SK-N-SH (cell line): ENCODE data around the gene HASPIN. TPM values are rescaled to one million over a fixed set of nuclear protein-coding genes. Genes with fewer than 3 reads are reported as not detected.

Source experiments
- CTCF ChIA-PET: fragments of 300-600, 350-600 bp; formaldehyde crosslinking; extraction: SDS; loops from one replicate; lab custom pipeline; 2021; lab: Yijun Ruan, JAX
- POLR2A ChIA-PET: fragments of 350-600 bp; sonication (Branson Sonifier 250); formaldehyde crosslinking; extraction: SDS; loops from one replicate; lab custom pipeline; 2020; ENCODE audit warnings: antibody characterized with exemption, inconsistent platforms; lab: Yijun Ruan, JAX
- DNase-seq: peaks from one replicate; pipeline ENCODE4 v3.0.0; 2012
- H2AFZ ChIP-seq: fragments of 200-600 bp; sonication (generic); 2 replicates; pipeline ENCODE4 v1.8.1; 2016; ENCODE audit warnings: antibody characterized with exemption, mild to moderate bottlenecking, low read depth
- H3F3A ChIP-seq: fragments of 200-600 bp; sonication (generic); replicated peaks from 2 replicates; pipeline ENCODE3; 2016; ENCODE audit warnings: antibody characterized with exemption, mild to moderate bottlenecking; ENCODE audit not compliant: insufficient read depth
- H3K27ac ChIP-seq, 2 experiments: fragments of 200-500 bp in 1 of 2; fragments of 200-600 bp in 1 of 2; sonication (Bioruptor generic) in 1 of 2; sonication (generic), shearing (Covaris generic) in 1 of 2; 2 replicates each; pipeline versions ENCODE4 v1.5.1 to v1.6.1; 2014 to 2016; ENCODE audit warnings: low read depth in 2 of 2, inconsistent platforms in 1 of 2, low read length in 1 of 2, mild to moderate bottlenecking in 1 of 2, mixed read lengths in 1 of 2
- H3K27me3 ChIP-seq: fragments of 200-600 bp; sonication (generic), shearing (Covaris generic); 2 replicates; pipeline ENCODE4 v1.6.1; 2016; ENCODE audit warnings: mixed run types; ENCODE audit not compliant: insufficient read depth
- H3K36me3 ChIP-seq, 2 experiments: fragments of 200-500 bp in 1 of 2; fragments of 200-600 bp in 1 of 2; sonication (Bioruptor generic) in 1 of 2; sonication (generic) in 1 of 2; replicated peaks in 1 of 2; 2 replicates each; pipeline versions ENCODE3 to v1.5.1; 2014 to 2016; ENCODE audit warnings: low read length in 1 of 2, mild to moderate bottlenecking in 1 of 2; ENCODE audit not compliant: insufficient read depth in 2 of 2, control insufficient read depth in 1 of 2
- H3K4me1 ChIP-seq, 2 experiments: fragments of 200-500 bp in 1 of 2; fragments of 200-600 bp in 1 of 2; sonication (Bioruptor generic) in 1 of 2; sonication (generic), shearing (Covaris generic) in 1 of 2; 2 replicates each; pipeline versions ENCODE4 v1.5.1 to v1.6.1; 2014 to 2016; ENCODE audit warnings: low read depth in 1 of 2, low read length in 1 of 2, mixed run types in 1 of 2; ENCODE audit not compliant: insufficient read depth in 2 of 2, control insufficient read depth in 1 of 2
- H3K4me2 ChIP-seq: fragments of 200-600 bp; sonication (generic), shearing (Covaris generic); 2 replicates; pipeline ENCODE4 v1.6.1; 2017; ENCODE audit warnings: mixed run types
- H3K4me3 ChIP-seq, 2 experiments: fragments of 200-500 bp in 1 of 2; fragments of 200-600 bp in 1 of 2; sonication (Bioruptor generic) in 1 of 2; sonication (generic), shearing (Covaris generic) in 1 of 2; 2 replicates each; pipeline versions ENCODE4 v1.5.1 to v1.8.1; 2014 to 2016; ENCODE audit warnings: low read depth in 2 of 2, inconsistent platforms in 1 of 2, low read length in 1 of 2, mild to moderate bottlenecking in 1 of 2, mixed read lengths in 1 of 2, moderate library complexity in 1 of 2
- H3K79me2 ChIP-seq: fragments of 200-600 bp; sonication (generic); 2 replicates; pipeline ENCODE4 v1.8.1; 2017; ENCODE audit warnings: mild to moderate bottlenecking; ENCODE audit not compliant: insufficient read depth
- H3K9ac ChIP-seq: fragments of 200-600 bp; sonication (generic); 2 replicates; pipeline ENCODE4 v1.6.1; 2017; ENCODE audit warnings: mixed run types
- H3K9me2 ChIP-seq: fragments of 200-600 bp; sonication (generic); 2 replicates; pipeline ENCODE4 v1.6.1; 2017; ENCODE audit warnings: mixed run types
- H3K9me3 ChIP-seq: fragments of 200-600 bp; sonication (generic); 2 replicates; pipeline ENCODE4 v1.6.1; 2017; ENCODE audit warnings: mixed run types, mild to moderate bottlenecking, moderate library complexity
- H4K20me1 ChIP-seq: fragments of 200-600 bp; sonication (generic); 2 replicates; pipeline ENCODE4 v1.6.1; 2017; ENCODE audit warnings: mild to moderate bottlenecking, mixed run types; ENCODE audit not compliant: insufficient read depth
- CHD2 ChIP-seq: fragments of 150-350 bp; IDR thresholded peaks from 2 replicates; pipeline ENCODE4 v1.6.1; 2018; ENCODE audit warnings: low read length; ENCODE audit not compliant: partially characterized antibody
- ELF1 ChIP-seq: IDR thresholded peaks from 2 replicates; pipeline ENCODE4 v1.4.0; 2012
- EP300 ChIP-seq, 2 experiments: IDR thresholded peaks; 2 replicates each; pipeline versions ENCODE4 v1.4.0 to v1.6.1; 2012; ENCODE audit warnings: borderline replicate concordance in 1 of 2, low read depth in 1 of 2, low read length in 1 of 2
- EZH2phosphoT487 ChIP-seq: fragments of 200-600 bp; sonication (generic); IDR thresholded peaks from 2 replicates; pipeline ENCODE4 v1.6.1; 2017; ENCODE audit warnings: low read depth, mixed run types, mild to moderate bottlenecking, antibody characterized with exemption, moderate library complexity, borderline replicate concordance
- FOSL2 ChIP-seq: IDR thresholded peaks from 2 replicates; pipeline ENCODE4 v1.4.0; 2012; ENCODE audit warnings: low read depth, mild to moderate bottlenecking, moderate library complexity, borderline replicate concordance
- FOXJ3 ChIP-seq: sonication (generic); formaldehyde crosslinking; IDR thresholded peaks from 2 replicates; pipeline ENCODE4 v1.5.1; 2020; ENCODE audit warnings: mild to moderate bottlenecking, missing genetic modification reagents
- FOXM1 ChIP-seq: IDR thresholded peaks from 2 replicates; pipeline ENCODE4 v1.4.0; 2012; ENCODE audit warnings: low read depth, mild to moderate bottlenecking
- GABPA ChIP-seq: IDR thresholded peaks from 2 replicates; pipeline ENCODE4 v1.4.0; 2012; ENCODE audit warnings: low read depth, mild to moderate bottlenecking
- GATA2 ChIP-seq: sonication (generic); formaldehyde crosslinking; IDR thresholded peaks from 2 replicates; pipeline ENCODE4 v1.5.0; 2020; ENCODE audit warnings: mild to moderate bottlenecking, missing genetic modification reagents
- JUND ChIP-seq: IDR thresholded peaks from 2 replicates; pipeline ENCODE4 v1.4.0; 2012
- MXI1 ChIP-seq: IDR thresholded peaks from 2 replicates; pipeline ENCODE4 v1.6.1; 2012; ENCODE audit warnings: mild to moderate bottlenecking, low read depth, low read length, improper control_type of control experiment
- POLR2AphosphoS5 ChIP-seq: IDR thresholded peaks from 2 replicates; pipeline ENCODE4 v1.6.1; 2012; ENCODE audit warnings: low read depth, low read length
- RAD21 ChIP-seq: IDR thresholded peaks from 2 replicates; pipeline ENCODE4 v1.6.1; 2012; ENCODE audit warnings: mild to moderate bottlenecking, low read length
- RFX5 ChIP-seq: IDR thresholded peaks from 2 replicates; pipeline ENCODE4 v1.6.1; 2012; ENCODE audit warnings: mild to moderate bottlenecking, improper control_type of control experiment, low read length
- SIN3A ChIP-seq: IDR thresholded peaks from 2 replicates; pipeline ENCODE4 v1.6.1; 2012; ENCODE audit warnings: low read depth, mild to moderate bottlenecking, low read length, moderate library complexity, borderline replicate concordance
- TAF1 ChIP-seq: IDR thresholded peaks from 2 replicates; pipeline ENCODE4 v1.6.1; 2012; ENCODE audit warnings: low read depth, mild to moderate bottlenecking, low read length, moderate library complexity, borderline replicate concordance
- TCF12 ChIP-seq: IDR thresholded peaks from 2 replicates; pipeline ENCODE4 v1.4.0; 2012
- YY1 ChIP-seq: IDR thresholded peaks from 2 replicates; pipeline ENCODE4 v1.4.0; 2012; ENCODE audit warnings: low read depth, mild to moderate bottlenecking
- WGBS: methylation state at CpG from one replicate; pipeline ENCODE4 v1.1.6; 2017; ENCODE audit warnings: low lambda C conversion rate; 5-methylcytosine and 5-hydroxymethylcytosine counted together
- polyA plus RNA-seq, 3 experiments: library from polyadenylated mRNA; depleted of rRNA; stranded (reverse); fragments of >200 nt; gene quantifications; 2 replicates each; pipeline ENCODE4 v1.2.3, GENCODE V29; 2012
- TF ChIP-seq, protein P1 (sequence below): IDR thresholded peaks from 2 replicates; pipeline ENCODE4 v1.4.0; 2012; ENCODE audit warnings: low read depth, borderline replicate concordance
- TF ChIP-seq, protein P2 (sequence below): fragments of 150-350 bp; IDR thresholded peaks from 2 replicates; pipeline ENCODE4 v1.6.1; 2017; ENCODE audit warnings: antibody characterized with exemption, low read length, low read depth, borderline replicate concordance
- TF ChIP-seq, protein P3 (sequence below): IDR thresholded peaks from 2 replicates; pipeline ENCODE4 v1.4.0; 2012; ENCODE audit warnings: low read depth
- TF ChIP-seq, protein P4 (sequence below): fragments of 200-600 bp; sonication (generic); IDR thresholded peaks from 2 replicates; pipeline ENCODE4 v1.6.1; 2017; ENCODE audit warnings: antibody characterized with exemption, mild to moderate bottlenecking, moderate library complexity
- TF ChIP-seq, protein P5 (sequence below): IDR thresholded peaks from 2 replicates; pipeline ENCODE4 v1.4.0; 2012; ENCODE audit warnings: low read depth, borderline replicate concordance

Gene HASPIN
- polyA plus RNA-seq, 1 of the 3 experiments (the other 2 are of a cell fraction), result 1.4 TPM

DNA sequence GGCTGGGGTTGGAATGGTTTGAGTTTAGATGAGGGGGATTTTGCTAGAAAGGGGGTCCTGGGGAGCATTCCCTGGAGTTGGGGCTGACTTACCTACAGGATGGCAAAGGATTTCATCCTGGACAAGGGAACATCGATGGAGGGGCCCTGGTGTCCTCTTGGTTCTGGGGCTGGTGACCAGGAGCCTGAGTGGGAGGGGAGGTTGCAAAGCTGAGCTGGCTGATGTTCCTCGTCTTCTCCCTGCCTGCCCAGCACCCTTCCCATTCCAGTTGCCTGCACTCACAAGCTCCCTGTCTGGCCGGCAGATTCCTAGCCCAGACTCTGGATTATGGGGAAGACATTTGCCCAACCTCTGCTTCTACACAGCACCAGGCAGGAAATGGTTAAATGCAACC, 40.1 kb downstream of the HASPIN start:
- Histone ChIP-seq H3K79me2 (no peaks in the 10 kb centered on the region), H4K20me1 (no peaks in the 10 kb centered on the region), H2AFZ (no peak overlapping the region), H3K27me3 (no peaks in the 10 kb centered on the region), H3K9me2 (no peaks in the 10 kb centered on the region), H3K4me2 (no peak overlapping the region), H3K9me3 (no peaks in the 10 kb centered on the region), H3K9ac (no peak overlapping the region), H3K4me1 (no peaks in the 10 kb centered on the region), H3K4me3 (no peak overlapping the region), H3F3A (no peaks in the 10 kb centered on the region), H3K27ac (no peak overlapping the region), H3K36me3 (no peaks in the 10 kb centered on the region)
- no peak for DNase-seq
- ChIA-PET CTCF (interaction anchor here (1.5 kb wide), 1 partner anchor 27 kb away, joined by 6 read pairs; no protein-coding TSS in a partner anchor), POLR2A (no interaction called here)
- TF ChIP-seq, protein P1, sequence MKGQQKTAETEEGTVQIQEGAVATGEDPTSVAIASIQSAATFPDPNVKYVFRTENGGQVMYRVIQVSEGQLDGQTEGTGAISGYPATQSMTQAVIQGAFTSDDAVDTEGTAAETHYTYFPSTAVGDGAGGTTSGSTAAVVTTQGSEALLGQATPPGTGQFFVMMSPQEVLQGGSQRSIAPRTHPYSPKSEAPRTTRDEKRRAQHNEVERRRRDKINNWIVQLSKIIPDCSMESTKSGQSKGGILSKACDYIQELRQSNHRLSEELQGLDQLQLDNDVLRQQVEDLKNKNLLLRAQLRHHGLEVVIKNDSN, result no peak
- TF ChIP-seq CHD2 (no peak), POLR2AphosphoS5 (no peak), YY1 (no peak), RFX5 (no peak), FOXM1 (no peak), TAF1 (no peak), GABPA (no peak), FOXJ3 (CRISPR knock-in tag) (no peak), EP300 (IDR thresholded peaks at IDR 0.05; ENCODE audit: borderline replicate concordance in 1 of 2, low read depth in 1 of 2, low read length in 1 of 2) (no peak), GATA2 (no peak), EZH2phosphoT487 (no peak)
- TF ChIP-seq, protein P2, sequence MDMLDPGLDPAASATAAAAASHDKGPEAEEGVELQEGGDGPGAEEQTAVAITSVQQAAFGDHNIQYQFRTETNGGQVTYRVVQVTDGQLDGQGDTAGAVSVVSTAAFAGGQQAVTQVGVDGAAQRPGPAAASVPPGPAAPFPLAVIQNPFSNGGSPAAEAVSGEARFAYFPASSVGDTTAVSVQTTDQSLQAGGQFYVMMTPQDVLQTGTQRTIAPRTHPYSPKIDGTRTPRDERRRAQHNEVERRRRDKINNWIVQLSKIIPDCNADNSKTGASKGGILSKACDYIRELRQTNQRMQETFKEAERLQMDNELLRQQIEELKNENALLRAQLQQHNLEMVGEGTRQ, result no peak
- WGBS, result 36% methylated on average over 3 of the region's 3 CpGs

DNA sequence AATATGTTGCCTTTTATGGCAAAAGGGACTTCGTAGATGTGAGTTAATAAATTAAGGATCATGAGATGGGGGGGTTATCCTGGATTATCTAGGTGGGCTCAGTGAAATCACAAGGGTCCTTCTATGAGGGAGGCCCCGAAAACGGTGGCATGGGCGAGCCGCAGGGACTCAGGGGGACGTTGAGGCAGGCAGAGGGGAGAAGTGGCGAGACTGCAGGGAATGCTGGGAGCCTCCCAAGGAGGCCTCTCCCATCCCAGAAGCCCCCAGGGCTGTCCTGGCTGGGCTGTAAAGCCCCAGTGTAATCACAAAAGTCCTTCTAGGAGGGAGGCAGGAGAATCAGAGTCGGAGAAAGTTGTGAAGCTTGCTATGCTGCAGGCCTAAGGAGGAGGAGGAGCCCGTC, 42.3 kb downstream of the HASPIN start:
- Histone ChIP-seq H3K9ac (no peak overlapping the region), H3K4me2 (no peak overlapping the region), H3K27ac (no peak overlapping the region), H3K4me3 (no peak overlapping the region), H3F3A (no peaks in the 10 kb centered on the region), H3K9me3 (no peaks in the 10 kb centered on the region), H3K4me1 (no peaks in the 10 kb centered on the region), H2AFZ (no peak overlapping the region), H4K20me1 (no peaks in the 10 kb centered on the region), H3K79me2 (no peaks in the 10 kb centered on the region), H3K27me3 (no peaks in the 10 kb centered on the region), H3K36me3 (no peaks in the 10 kb centered on the region), H3K9me2 (no peaks in the 10 kb centered on the region)
- 66% methylated on average over 9 of the region's 9 CpGs for WGBS
- TF ChIP-seq POLR2AphosphoS5, result no peak
- TF ChIP-seq JUND, result no peak
- no peak for TF ChIP-seq CHD2
- TF ChIP-seq, protein P3, sequence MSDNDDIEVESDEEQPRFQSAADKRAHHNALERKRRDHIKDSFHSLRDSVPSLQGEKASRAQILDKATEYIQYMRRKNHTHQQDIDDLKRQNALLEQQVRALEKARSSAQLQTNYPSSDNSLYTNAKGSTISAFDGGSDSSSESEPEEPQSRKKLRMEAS, result no peak
- no peak for TF ChIP-seq TCF12
- TF ChIP-seq, protein P4, sequence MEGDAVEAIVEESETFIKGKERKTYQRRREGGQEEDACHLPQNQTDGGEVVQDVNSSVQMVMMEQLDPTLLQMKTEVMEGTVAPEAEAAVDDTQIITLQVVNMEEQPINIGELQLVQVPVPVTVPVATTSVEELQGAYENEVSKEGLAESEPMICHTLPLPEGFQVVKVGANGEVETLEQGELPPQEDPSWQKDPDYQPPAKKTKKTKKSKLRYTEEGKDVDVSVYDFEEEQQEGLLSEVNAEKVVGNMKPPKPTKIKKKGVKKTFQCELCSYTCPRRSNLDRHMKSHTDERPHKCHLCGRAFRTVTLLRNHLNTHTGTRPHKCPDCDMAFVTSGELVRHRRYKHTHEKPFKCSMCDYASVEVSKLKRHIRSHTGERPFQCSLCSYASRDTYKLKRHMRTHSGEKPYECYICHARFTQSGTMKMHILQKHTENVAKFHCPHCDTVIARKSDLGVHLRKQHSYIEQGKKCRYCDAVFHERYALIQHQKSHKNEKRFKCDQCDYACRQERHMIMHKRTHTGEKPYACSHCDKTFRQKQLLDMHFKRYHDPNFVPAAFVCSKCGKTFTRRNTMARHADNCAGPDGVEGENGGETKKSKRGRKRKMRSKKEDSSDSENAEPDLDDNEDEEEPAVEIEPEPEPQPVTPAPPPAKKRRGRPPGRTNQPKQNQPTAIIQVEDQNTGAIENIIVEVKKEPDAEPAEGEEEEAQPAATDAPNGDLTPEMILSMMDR, result no peak
- TF ChIP-seq FOXJ3 (CRISPR knock-in tag), result no peak
- no peak for TF ChIP-seq ELF1
- TF ChIP-seq MXI1, result no peak
- TF ChIP-seq GATA2, result no peak
- no peak for TF ChIP-seq EP300 (IDR thresholded peaks at IDR 0.05; ENCODE audit: borderline replicate concordance in 1 of 2, low read depth in 1 of 2, low read length in 1 of 2)
- TF ChIP-seq, protein P5, sequence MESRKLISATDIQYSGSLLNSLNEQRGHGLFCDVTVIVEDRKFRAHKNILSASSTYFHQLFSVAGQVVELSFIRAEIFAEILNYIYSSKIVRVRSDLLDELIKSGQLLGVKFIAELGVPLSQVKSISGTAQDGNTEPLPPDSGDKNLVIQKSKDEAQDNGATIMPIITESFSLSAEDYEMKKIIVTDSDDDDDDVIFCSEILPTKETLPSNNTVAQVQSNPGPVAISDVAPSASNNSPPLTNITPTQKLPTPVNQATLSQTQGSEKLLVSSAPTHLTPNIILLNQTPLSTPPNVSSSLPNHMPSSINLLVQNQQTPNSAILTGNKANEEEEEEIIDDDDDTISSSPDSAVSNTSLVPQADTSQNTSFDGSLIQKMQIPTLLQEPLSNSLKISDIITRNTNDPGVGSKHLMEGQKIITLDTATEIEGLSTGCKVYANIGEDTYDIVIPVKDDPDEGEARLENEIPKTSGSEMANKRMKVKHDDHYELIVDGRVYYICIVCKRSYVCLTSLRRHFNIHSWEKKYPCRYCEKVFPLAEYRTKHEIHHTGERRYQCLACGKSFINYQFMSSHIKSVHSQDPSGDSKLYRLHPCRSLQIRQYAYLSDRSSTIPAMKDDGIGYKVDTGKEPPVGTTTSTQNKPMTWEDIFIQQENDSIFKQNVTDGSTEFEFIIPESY, result no peak
- no peak for TF ChIP-seq RAD21
- no peak for TF ChIP-seq SIN3A
- no peak for TF ChIP-seq FOSL2
- no peak for TF ChIP-seq EZH2phosphoT487
- POLR2A ChIA-PET, result no interaction called here
- DNase-seq, result no peak
- CTCF ChIA-PET, result no interaction called here
